ENCODE measurements around the gene CAB39. TPM values are rescaled to one million over a fixed set of nuclear protein-coding genes. Genes with fewer than 3 reads are reported as not detected.

Gene CAB39
- total RNA-seq, 4 donors from 2014 or later: 67.3 to 137 (median 123) TPM

GRCh38 chr2:230761704-230762103 lies 49.1 kb downstream of the CAB39 start:
- no peak for DNase-seq
- Histone ChIP-seq H3K4me1 (peaks cover 15 to 29% (median 23%) of the 10 kb centered on the region in 4 donors), H3K4me3 (no peak overlapping the region), H3K27ac (no peak overlapping the region), H3K9me3 (no peaks in the 10 kb centered on the region), H3K36me3 (peaks cover 0 to 4% (median 0%) of the 10 kb centered on the region in 4 donors), H3K27me3 (no peaks in the 10 kb centered on the region)
- TF ChIP-seq POLR2A (IDR thresholded peaks at IDR 0.05) (no peak), POLR2AphosphoS5 (IDR thresholded peaks at IDR 0.05) (no peak), CTCF (IDR thresholded peaks at IDR 0.05) (no peak), EP300 (IDR thresholded peaks at IDR 0.05; ENCODE audit: low read depth) (no peak)
- in situ Hi-C loops (cut with MboI; ENCODE audit: low pct_ligation_motif_present in 1 of 4, low pct_unique_long_range_greater_than_20kb in 1 of 4, low sequenced_read_pairs in 3 of 4): no loop called here
- intact Hi-C loops (cut with DNase I; ENCODE audit: low total_unique reads): no loop called here
- 80 to 96% methylated on average over 4 to 8 of the region's 8 CpGs for WGBS, 2 donors (ENCODE audit: low coverage in 1 of 2)

GRCh38 chr2:230762317-230762896 lies 49.8 kb downstream of the CAB39 start:
- no peaks in the 10 kb centered on the region for H3K27me3 ChIP-seq
- no peak overlapping the region for H3K4me3 ChIP-seq
- TF ChIP-seq POLR2AphosphoS5 (IDR thresholded peaks at IDR 0.05): no peak
- no peak for TF ChIP-seq EP300 (IDR thresholded peaks at IDR 0.05; ENCODE audit: low read depth)
- peak; percentile 31 to 44 (median 37) for TF ChIP-seq CTCF (IDR thresholded peaks at IDR 0.05)
- H3K36me3 ChIP-seq: peaks cover 0 to 4% (median 0%) of the 10 kb centered on the region in 4 donors
- peaks cover 8 to 22% (median 16%) of the 10 kb centered on the region in 4 donors for H3K4me1 ChIP-seq
- DNase-seq: peak; percentile 26
- intact Hi-C loops (cut with DNase I; ENCODE audit: low total_unique reads): no loop called here
- 74 to 100% methylated on average over 3 to 4 of the region's 4 CpGs for WGBS, 2 donors (ENCODE audit: low coverage in 1 of 2)
- no peaks in the 10 kb centered on the region for H3K9me3 ChIP-seq
- no peak overlapping the region for H3K27ac ChIP-seq
- in situ Hi-C loops (cut with MboI; ENCODE audit: low pct_ligation_motif_present in 1 of 4, low pct_unique_long_range_greater_than_20kb in 1 of 4, low sequenced_read_pairs in 3 of 4): no loop called here

GRCh38 chr2:230764346-230764745 lies 51.7 kb downstream of the CAB39 start:
- 69 to 76% methylated on average over 1 of the region's 1 CpG for WGBS, 2 donors (ENCODE audit: low coverage in 1 of 2)
- Histone ChIP-seq H3K4me3 (no peak overlapping the region), H3K27me3 (no peaks in the 10 kb centered on the region), H3K4me1 (peaks cover 0 to 9% (median 1%) of the 10 kb centered on the region in 4 donors), H3K9me3 (no peaks in the 10 kb centered on the region), H3K27ac (no peak overlapping the region), H3K36me3 (peaks cover 0 to 4% (median 0%) of the 10 kb centered on the region in 4 donors)
- DNase-seq: no peak
- TF ChIP-seq EP300 (IDR thresholded peaks at IDR 0.05; ENCODE audit: low read depth): no peak
- TF ChIP-seq POLR2A (IDR thresholded peaks at IDR 0.05): no peak
- TF ChIP-seq POLR2AphosphoS5 (IDR thresholded peaks at IDR 0.05): no peak
- TF ChIP-seq CTCF (IDR thresholded peaks at IDR 0.05): no peak
- intact Hi-C loops (cut with DNase I; ENCODE audit: low total_unique reads) (no loop called here), in situ Hi-C loops (cut with MboI; ENCODE audit: low pct_ligation_motif_present in 1 of 4, low pct_unique_long_range_greater_than_20kb in 1 of 4, low sequenced_read_pairs in 3 of 4) (no loop called here)

GRCh38 chr2:230765611-230766300 lies 53.1 kb downstream of the CAB39 start:
- in situ Hi-C loops (cut with MboI; ENCODE audit: low pct_ligation_motif_present in 1 of 4, low pct_unique_long_range_greater_than_20kb in 1 of 4, low sequenced_read_pairs in 3 of 4): no loop called here
- DNase-seq: no peak
- no peak overlapping the region for H3K4me3 ChIP-seq

More at GRCh38 chr2:230765611-230766300, 53.1 kb downstream of the CAB39 start:
- H3K36me3 ChIP-seq: peaks cover 0 to 4% (median 0%) of the 10 kb centered on the region in 4 donors
- no peaks in the 10 kb centered on the region for H3K9me3 ChIP-seq
- no peak for TF ChIP-seq POLR2A (IDR thresholded peaks at IDR 0.05)
- no peak for TF ChIP-seq POLR2AphosphoS5 (IDR thresholded peaks at IDR 0.05)
- no peak for TF ChIP-seq EP300 (IDR thresholded peaks at IDR 0.05; ENCODE audit: low read depth)
- TF ChIP-seq CTCF (IDR thresholded peaks at IDR 0.05): no peak
- no peak overlapping the region for H3K27ac ChIP-seq
- WGBS, 2 donors (ENCODE audit: low coverage in 1 of 2): 85 to 86% methylated on average over 4 of the region's 4 CpGs
- H3K27me3 ChIP-seq: no peaks in the 10 kb centered on the region
- intact Hi-C loops (cut with DNase I; ENCODE audit: low total_unique reads): no loop called here
- H3K4me1 ChIP-seq: no peaks in the 10 kb centered on the region
